ENCODE results near the gene IL19.

DNA sequence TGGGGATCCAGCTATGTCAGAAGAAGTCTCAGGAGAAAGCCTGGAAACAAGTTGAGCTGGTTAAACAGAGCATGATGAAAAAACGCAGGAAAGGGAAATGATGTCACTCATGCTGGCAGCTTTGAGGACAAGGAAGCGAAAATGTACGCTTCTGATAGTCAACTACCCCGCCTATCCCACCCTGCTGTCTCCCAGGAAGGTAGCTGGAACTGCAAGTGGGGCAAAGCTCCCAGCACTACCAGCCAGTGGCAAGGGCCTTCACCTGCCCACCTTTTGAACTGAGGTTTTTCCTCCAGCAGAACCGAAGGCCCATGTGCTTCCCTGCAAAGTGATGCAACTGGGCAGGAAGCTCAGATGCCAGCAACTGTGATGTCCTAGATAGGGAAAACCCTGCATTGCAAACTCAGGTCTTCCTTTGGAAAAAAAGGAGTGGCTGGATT lies 88.5 kb downstream of the IL19 start:
- TF ChIP-seq, protein P1, sequence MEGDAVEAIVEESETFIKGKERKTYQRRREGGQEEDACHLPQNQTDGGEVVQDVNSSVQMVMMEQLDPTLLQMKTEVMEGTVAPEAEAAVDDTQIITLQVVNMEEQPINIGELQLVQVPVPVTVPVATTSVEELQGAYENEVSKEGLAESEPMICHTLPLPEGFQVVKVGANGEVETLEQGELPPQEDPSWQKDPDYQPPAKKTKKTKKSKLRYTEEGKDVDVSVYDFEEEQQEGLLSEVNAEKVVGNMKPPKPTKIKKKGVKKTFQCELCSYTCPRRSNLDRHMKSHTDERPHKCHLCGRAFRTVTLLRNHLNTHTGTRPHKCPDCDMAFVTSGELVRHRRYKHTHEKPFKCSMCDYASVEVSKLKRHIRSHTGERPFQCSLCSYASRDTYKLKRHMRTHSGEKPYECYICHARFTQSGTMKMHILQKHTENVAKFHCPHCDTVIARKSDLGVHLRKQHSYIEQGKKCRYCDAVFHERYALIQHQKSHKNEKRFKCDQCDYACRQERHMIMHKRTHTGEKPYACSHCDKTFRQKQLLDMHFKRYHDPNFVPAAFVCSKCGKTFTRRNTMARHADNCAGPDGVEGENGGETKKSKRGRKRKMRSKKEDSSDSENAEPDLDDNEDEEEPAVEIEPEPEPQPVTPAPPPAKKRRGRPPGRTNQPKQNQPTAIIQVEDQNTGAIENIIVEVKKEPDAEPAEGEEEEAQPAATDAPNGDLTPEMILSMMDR (conservative IDR thresholded peaks at IDR 0.05; ENCODE audit: low read length), result no peak
- TF ChIP-seq EZH2phosphoT487 (IDR thresholded peaks at IDR 0.05; ENCODE audit: borderline replicate concordance, low read depth, low read length), result no peak

All from OCI-LY7 (cell line).